Ishikawa (cell line): ENCODE data around the gene QDPR.

Experiments used
- CEBPB ChIP-seq: IDR thresholded peaks from 2 replicates; pipeline ENCODE4 v1.6.1; 2012
- CREB1 ChIP-seq: IDR thresholded peaks from 2 replicates; pipeline ENCODE4 v1.6.1; 2012; ENCODE audit warnings: low read depth
- EGR1 ChIP-seq: IDR thresholded peaks from 2 replicates; pipeline ENCODE4 v1.6.1; 2012
- EP300 ChIP-seq: IDR thresholded peaks from 2 replicates; pipeline ENCODE4 v1.6.1; 2012; ENCODE audit warnings: borderline replicate concordance
- FOXM1 ChIP-seq: IDR thresholded peaks from 2 replicates; pipeline ENCODE4 v1.6.1; 2012; ENCODE audit warnings: low read depth, borderline replicate concordance
- MAX ChIP-seq: IDR thresholded peaks from 2 replicates; pipeline ENCODE4 v1.6.1; 2012
- NFIC ChIP-seq: IDR thresholded peaks from 2 replicates; pipeline ENCODE4 v1.6.1; 2012
- RAD21 ChIP-seq: IDR thresholded peaks from 2 replicates; pipeline ENCODE4 v1.6.1; 2012; ENCODE audit warnings: low read depth
- REST ChIP-seq: IDR thresholded peaks from 2 replicates; pipeline ENCODE4 v1.6.1; 2012; ENCODE audit warnings: low read depth, mild to moderate bottlenecking
- TAF1 ChIP-seq: IDR thresholded peaks from 2 replicates; pipeline ENCODE4 v1.6.1; 2012; ENCODE audit warnings: low read depth, mild to moderate bottlenecking
- TCF12 ChIP-seq: IDR thresholded peaks from 2 replicates; pipeline ENCODE4 v1.6.1; 2012; ENCODE audit warnings: low read depth
- TEAD4 ChIP-seq: IDR thresholded peaks from 2 replicates; pipeline ENCODE4 v1.6.1; 2012
- USF1 ChIP-seq: IDR thresholded peaks from 2 replicates; pipeline ENCODE4 v1.6.1; 2012
- YY1 ChIP-seq: IDR thresholded peaks from 2 replicates; pipeline ENCODE4 v1.6.1; 2012; ENCODE audit warnings: low read depth
- ZBTB7A ChIP-seq: IDR thresholded peaks from 2 replicates; pipeline ENCODE4 v1.6.1; 2012; ENCODE audit warnings: low read depth

QDPR gene

GRCh38 chr4:17558941-17559708 lies 47.2 kb upstream of the QDPR start:
- TF ChIP-seq EGR1 (no peak), USF1 (no peak), FOXM1 (no peak), TAF1 (no peak), CREB1 (no peak), YY1 (no peak), RAD21 (no peak), ZBTB7A (no peak), TCF12 (no peak), CEBPB (no peak), REST (no peak), TEAD4 (no peak), NFIC (no peak), EP300 (no peak), MAX (no peak)

- TF ChIP-seq CEBPB = no peak
- no peak for TF ChIP-seq MAX
- no peak for TF ChIP-seq REST
- no peak for TF ChIP-seq EP300
- TF ChIP-seq ZBTB7A = no peak
These were observed 46.0 kb upstream of the QDPR start for GRCh38 chr4:17557880-17558279.

- no peak for TF ChIP-seq REST
These were observed 44.6 kb upstream of the QDPR start for GRCh38 chr4:17556498-17556897.

GRCh38 chr4:17554568-17554967 lies 42.7 kb upstream of the QDPR start:
- no peak for TF ChIP-seq TCF12
- no peak for TF ChIP-seq EP300
- no peak for TF ChIP-seq TEAD4

GRCh38 chr4:17552427-17552826 lies 40.5 kb upstream of the QDPR start:
- TF ChIP-seq CREB1 (no peak), NFIC (no peak), FOXM1 (no peak), EGR1 (no peak), MAX (no peak), REST (no peak), CEBPB (no peak), TCF12 (no peak), RAD21 (no peak)
